NB4 (cell line): ENCODE measurements around the gene KLHL17.

Source experiments
- CTCF ChIP-seq: IDR thresholded peaks from one replicate; pipeline ENCODE4 v1.5.1; 2012; ENCODE audit warnings: low read depth, low read length
- TF ChIP-seq, protein P1 (sequence below): IDR thresholded peaks from 2 replicates; pipeline ENCODE4 v1.6.1; 2011; ENCODE audit warnings: low read depth, low read length

- TF ChIP-seq CTCF, result no peak
- TF ChIP-seq, protein P1, sequence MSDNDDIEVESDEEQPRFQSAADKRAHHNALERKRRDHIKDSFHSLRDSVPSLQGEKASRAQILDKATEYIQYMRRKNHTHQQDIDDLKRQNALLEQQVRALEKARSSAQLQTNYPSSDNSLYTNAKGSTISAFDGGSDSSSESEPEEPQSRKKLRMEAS, result no peak
Observed at GRCh38 chr1:945688-946556, 14.5 kb upstream of the KLHL17 start.
